ENCODE measurements around the gene RHOT2. TPM values are rescaled to one million over a fixed set of nuclear protein-coding genes. Genes with fewer than 3 reads are reported as not detected.

The RHOT2 gene
- total RNA-seq, 1 experiment from 2014 or later = 163 TPM

DNA sequence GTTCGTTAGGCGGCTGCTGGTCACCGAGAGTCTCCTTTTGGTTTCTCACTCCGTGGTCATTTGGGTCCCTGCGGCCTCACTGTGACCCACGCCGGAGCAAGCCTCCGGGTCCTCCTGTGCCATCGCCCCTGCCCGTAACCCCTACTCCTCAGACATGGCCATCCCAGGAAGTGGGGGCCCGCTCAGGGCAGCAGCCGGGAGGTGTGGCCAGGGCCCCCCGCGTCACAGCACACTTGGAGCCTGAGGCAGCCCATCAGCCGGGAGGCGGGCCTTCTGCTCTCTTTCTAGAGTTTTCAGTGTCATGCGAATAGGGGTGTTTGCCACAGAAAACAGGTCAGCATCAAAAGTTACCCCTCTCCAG lies 45.0 kb upstream of the RHOT2 start:
- no peak for DNase-seq
- BruUV-seq (replicated peaks) = no TSS peak
- Mint-ChIP-seq H3K4me3 (ENCODE audit: low read depth, unreplicated experiment) (no peak overlapping the region), H3K9me3 (ENCODE audit: low read depth, unreplicated experiment) (no peaks in the 10 kb centered on the region), H3K36me3 (ENCODE audit: insufficient read depth, unreplicated experiment) (peaks cover 29% of the 10 kb centered on the region), H3K4me1 (ENCODE audit: low read depth, unreplicated experiment) (no peaks in the 10 kb centered on the region), H3K27me3 (ENCODE audit: unreplicated experiment) (no peaks in the 10 kb centered on the region), H3K27ac (ENCODE audit: unreplicated experiment) (no peak overlapping the region)
- intact Hi-C loops (cut with micrococcal nuclease; ENCODE audit: unreplicated experiment) = no loop called here
- no peak for TF ChIP-seq CTCF (IDR thresholded peaks at IDR 0.05; ENCODE audit: unreplicated experiment)
- CTCF ChIA-PET = no interaction called here

GRCh38 chr16:624526-625070 lies 43.3 kb upstream of the RHOT2 start:
- intact Hi-C loops (cut with micrococcal nuclease; ENCODE audit: unreplicated experiment) = no loop called here
- Mint-ChIP-seq H3K36me3 (ENCODE audit: insufficient read depth, unreplicated experiment) (peaks cover 37% of the 10 kb centered on the region), H3K27me3 (ENCODE audit: unreplicated experiment) (no peaks in the 10 kb centered on the region), H3K27ac (ENCODE audit: unreplicated experiment) (no peak overlapping the region), H3K4me3 (ENCODE audit: low read depth, unreplicated experiment) (no peak overlapping the region), H3K9me3 (ENCODE audit: low read depth, unreplicated experiment) (no peaks in the 10 kb centered on the region), H3K4me1 (ENCODE audit: low read depth, unreplicated experiment) (no peaks in the 10 kb centered on the region)
- BruUV-seq (replicated peaks) = no TSS peak
- CTCF ChIA-PET = interaction anchor here (0.5 to 0.6 kb wide), 2 partner anchors 137 to 292 kb away, joined by 3 to 9 read pairs; no protein-coding TSS in a partner anchor
- no peak for TF ChIP-seq CTCF (IDR thresholded peaks at IDR 0.05; ENCODE audit: unreplicated experiment)
- no peak for DNase-seq

DNA sequence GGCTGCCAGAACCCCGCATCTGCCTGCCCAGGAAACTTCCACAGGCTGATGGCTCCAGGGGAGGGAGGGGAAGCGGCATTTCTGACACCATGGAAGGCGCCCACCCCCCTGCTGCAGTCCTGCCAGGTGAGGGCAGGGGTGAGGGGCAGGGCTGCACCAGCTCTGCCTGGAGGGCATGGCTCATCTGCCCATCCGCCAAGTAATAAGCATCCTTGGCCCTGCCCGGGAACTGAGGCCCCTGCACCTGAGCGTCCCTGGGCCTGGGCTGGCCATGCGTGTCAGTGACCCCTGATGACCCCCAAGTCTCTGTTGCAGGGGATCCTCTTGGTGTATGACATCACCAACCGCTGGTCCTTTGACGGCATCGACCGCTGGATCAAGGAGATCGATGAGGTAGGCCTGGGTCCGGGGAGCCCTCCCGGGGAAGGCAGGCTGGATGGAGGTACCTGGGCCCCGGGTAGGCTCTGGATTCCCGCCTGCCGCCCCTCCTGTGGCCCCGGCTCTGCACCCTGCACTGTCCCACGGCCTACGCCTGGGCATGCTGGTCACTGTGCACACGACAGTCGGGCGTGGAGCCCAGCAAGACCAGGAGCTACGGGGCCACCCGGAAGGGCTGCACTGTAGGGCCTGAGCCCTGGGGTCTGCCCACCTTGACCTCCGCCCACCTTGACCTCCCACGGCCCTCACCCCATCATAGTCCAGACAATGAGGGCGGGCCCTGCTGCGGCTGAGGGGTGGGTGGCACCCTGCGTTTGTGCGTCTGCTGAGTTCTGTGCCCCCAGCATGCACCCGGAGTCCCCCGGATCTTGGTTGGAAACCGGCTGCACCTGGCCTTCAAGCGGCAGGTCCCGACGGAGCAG lies 42.6 kb upstream of the RHOT2 start:
- Mint-ChIP-seq H3K4me3 (ENCODE audit: low read depth, unreplicated experiment) (no peak overlapping the region), H3K4me1 (ENCODE audit: low read depth, unreplicated experiment) (no peaks in the 10 kb centered on the region), H3K27me3 (ENCODE audit: unreplicated experiment) (no peaks in the 10 kb centered on the region), H3K9me3 (ENCODE audit: low read depth, unreplicated experiment) (no peaks in the 10 kb centered on the region), H3K27ac (ENCODE audit: unreplicated experiment) (no peak overlapping the region), H3K36me3 (ENCODE audit: insufficient read depth, unreplicated experiment) (peaks cover 45% of the 10 kb centered on the region)
- BruUV-seq (replicated peaks) = no TSS peak
- DNase-seq = no peak
- CTCF ChIA-PET = interaction anchor here (0.6 kb wide), 1 partner anchor 138 kb away, joined by 3 read pairs; no protein-coding TSS in a partner anchor
- no peak for TF ChIP-seq CTCF (IDR thresholded peaks at IDR 0.05; ENCODE audit: unreplicated experiment)
- intact Hi-C loops (cut with micrococcal nuclease; ENCODE audit: unreplicated experiment) = no loop called here

DNA sequence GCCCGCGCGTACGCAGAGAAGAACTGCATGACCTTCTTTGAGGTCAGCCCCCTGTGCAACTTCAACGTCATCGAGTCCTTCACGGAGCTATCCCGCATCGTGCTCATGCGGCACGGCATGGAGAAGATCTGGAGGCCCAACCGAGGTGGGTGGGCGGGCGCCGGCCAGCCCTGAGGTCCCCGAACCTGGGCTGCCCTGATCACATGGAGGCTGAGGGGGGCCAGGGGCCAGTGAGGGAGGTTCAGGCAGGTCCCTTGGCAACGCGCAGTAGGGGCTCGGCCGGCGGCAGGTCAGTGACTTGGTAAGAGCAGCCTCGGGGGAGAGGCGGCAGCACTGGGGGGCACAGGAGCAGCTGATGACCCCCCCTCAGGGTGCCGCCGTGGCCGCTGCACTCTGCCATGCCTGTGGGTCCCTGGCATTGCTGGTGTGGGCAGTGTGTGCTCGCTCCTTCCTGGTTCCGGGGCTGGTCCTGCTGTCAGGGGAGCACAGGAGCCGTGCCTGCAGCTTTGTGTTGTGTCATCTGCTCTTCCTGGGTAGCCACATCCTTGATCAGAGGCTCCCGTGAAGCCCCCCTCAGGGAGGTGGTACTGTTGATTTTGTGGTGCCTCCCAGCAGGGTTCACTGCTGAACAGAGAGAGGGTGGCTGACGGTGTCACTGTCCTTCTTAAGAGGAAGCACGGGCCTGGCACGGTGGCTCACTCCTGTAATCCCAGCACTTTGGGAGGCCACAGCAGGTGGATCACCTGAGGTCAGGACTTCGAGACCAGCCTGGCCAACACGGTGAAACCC lies 41.8 kb upstream of the RHOT2 start:
- Mint-ChIP-seq H3K9me3 (ENCODE audit: low read depth, unreplicated experiment) (no peaks in the 10 kb centered on the region), H3K4me1 (ENCODE audit: low read depth, unreplicated experiment) (no peaks in the 10 kb centered on the region), H3K36me3 (ENCODE audit: insufficient read depth, unreplicated experiment) (peaks cover 53% of the 10 kb centered on the region), H3K4me3 (ENCODE audit: low read depth, unreplicated experiment) (no peak overlapping the region), H3K27me3 (ENCODE audit: unreplicated experiment) (no peaks in the 10 kb centered on the region), H3K27ac (ENCODE audit: unreplicated experiment) (no peak overlapping the region)
- CTCF ChIA-PET = no interaction called here
- TF ChIP-seq CTCF (IDR thresholded peaks at IDR 0.05; ENCODE audit: unreplicated experiment) = no peak
- BruUV-seq (replicated peaks) = no TSS peak
- no peak for DNase-seq
- intact Hi-C loops (cut with micrococcal nuclease; ENCODE audit: unreplicated experiment) = no loop called here
